K562 (cell line): Measurements from ENCODE around the gene ACE. TPM values are rescaled to one million over a fixed set of nuclear protein-coding genes. Genes with fewer than 3 reads are reported as not detected.

ENCODE experiments used
- DIDO1 ChIP-seq: fragments of 450-650 bp; IDR thresholded peaks from 2 replicates; pipeline ENCODE4 v1.6.1; 2016; ENCODE audit warnings: low read depth, missing biosample characterization, missing genetic modification characterization
- EGR1 ChIP-seq: fragments of 450-650 bp; conservative IDR thresholded peaks from 2 replicates; pipeline ENCODE4 v1.6.1; 2017; ENCODE audit warnings: mild to moderate bottlenecking
- GATA2 ChIP-seq: sonication (generic); formaldehyde crosslinking; IDR thresholded peaks from 2 replicates; pipeline ENCODE4 v1.4.0; 2020; ENCODE audit warnings: mild to moderate bottlenecking, missing genetic modification reagents
- L3MBTL2 ChIP-seq: fragments of 450-650 bp; IDR thresholded peaks from 2 replicates; pipeline ENCODE4 v1.6.1; 2016; ENCODE audit warnings: mild to moderate bottlenecking, moderate library complexity
- MEIS2 ChIP-seq: fragments of 450-650 bp; IDR thresholded peaks from 2 replicates; pipeline ENCODE4 v1.6.1; 2014; ENCODE audit warnings: mild to moderate bottlenecking; ENCODE audit not compliant: partially characterized antibody
- NONO ChIP-seq, 2 experiments: fragments of 200-400 bp in 1 of 2; fragments of 450-650 bp in 1 of 2; formaldehyde crosslinking in 1 of 2; IDR thresholded peaks; 2 replicates each; pipeline ENCODE4 v1.6.1; 2017; ENCODE audit warnings: low read depth in 2 of 2, mild to moderate bottlenecking in 2 of 2, moderate library complexity in 2 of 2, low read length in 1 of 2
- PCBP1 ChIP-seq: fragments of 200-400 bp; formaldehyde crosslinking; IDR thresholded peaks from 2 replicates; pipeline ENCODE4 v1.6.1; 2018; ENCODE audit warnings: mild to moderate bottlenecking, low read depth, low read length; ENCODE audit not compliant: poor library complexity, severe bottlenecking
- PHTF2 ChIP-seq: fragments of 250-450 bp; sonication (Bioruptor Pico); IDR thresholded peaks from 2 replicates; pipeline ENCODE4 v1.5.0; 2021; ENCODE audit warnings: mild to moderate bottlenecking
- SAP30 ChIP-seq: fragments of 200-600 bp; sonication (generic); IDR thresholded peaks from 2 replicates; pipeline ENCODE4 v1.6.1; 2012; ENCODE audit warnings: borderline replicate concordance, low read depth, mild to moderate bottlenecking, moderate library complexity, low read length, control low read depth, inconsistent platforms; ENCODE audit not compliant: insufficient read depth, poor library complexity, severe bottlenecking
- SFPQ ChIP-seq: fragments of 200-400 bp; formaldehyde crosslinking; IDR thresholded peaks from 2 replicates; pipeline ENCODE4 v1.6.1; 2017; ENCODE audit warnings: mild to moderate bottlenecking, low read depth, low read length, moderate library complexity
- SIRT6 ChIP-seq: IDR thresholded peaks from one replicate; pipeline ENCODE4 v1.6.1; 2012; ENCODE audit warnings: low read depth, mild to moderate bottlenecking, control low read depth, inconsistent platforms, low read length, moderate library complexity
- SMARCA4 ChIP-seq: fragments of 450-650 bp; IDR thresholded peaks from 2 replicates; pipeline ENCODE4 v1.6.1; 2016
- SMARCB1 ChIP-seq: IDR thresholded peaks from 2 replicates; pipeline ENCODE4 v1.6.1; 2011; ENCODE audit warnings: improper control_type of control experiment, low read depth; ENCODE audit not compliant: insufficient read length
- SP1 ChIP-seq: sonication (generic); formaldehyde crosslinking; IDR thresholded peaks from 2 replicates; pipeline ENCODE4 v1.8.1; 2022; ENCODE audit warnings: mild to moderate bottlenecking, missing genetic modification reagents
- ZC3H4 ChIP-seq: sonication (generic); formaldehyde crosslinking; IDR thresholded peaks from 2 replicates; pipeline ENCODE4 v1.9.0; 2021; ENCODE audit warnings: missing genetic modification reagents, borderline replicate concordance
- ZNF175 ChIP-seq: fragments of 200-800 bp; sonication (Bioruptor generic); IDR thresholded peaks from 2 replicates; pipeline ENCODE4 v1.6.1; 2016; ENCODE audit warnings: low read depth, mild to moderate bottlenecking, missing genetic modification characterization, missing compliant biosample characterization
- ZNF224 ChIP-seq: sonication (generic); formaldehyde crosslinking; IDR thresholded peaks from 2 replicates; pipeline ENCODE4 v1.8.0; 2022; ENCODE audit warnings: mild to moderate bottlenecking, missing genetic modification reagents
- ZNF274 ChIP-seq: IDR thresholded peaks from 2 replicates; pipeline ENCODE4 v1.6.1; 2011; ENCODE audit warnings: low read depth, mild to moderate bottlenecking, low read length, moderate library complexity, borderline replicate concordance
- ZNF3 ChIP-seq: fragments of 250-450 bp; sonication (Bioruptor Pico); IDR thresholded peaks from 2 replicates; pipeline ENCODE4 v1.5.0; 2021; ENCODE audit warnings: mild to moderate bottlenecking, moderate library complexity
- ZNF398 ChIP-seq: fragments of 250-450 bp; sonication (Bioruptor Pico); IDR thresholded peaks from 2 replicates; pipeline ENCODE4 v1.8.0; 2021; ENCODE audit warnings: moderate library complexity, mild to moderate bottlenecking, inconsistent platforms
- ZNF780A ChIP-seq: fragments of 250-450 bp; sonication (Bioruptor Pico); IDR thresholded peaks from 2 replicates; pipeline ENCODE4 v1.5.0; 2021; ENCODE audit warnings: mild to moderate bottlenecking
- ZNF79 ChIP-seq: fragments of 250-450 bp; sonication (Bioruptor Pico); IDR thresholded peaks from 2 replicates; pipeline ENCODE4 v1.4.0; 2020; ENCODE audit warnings: low read depth, mild to moderate bottlenecking, moderate library complexity
- polyA plus RNA-seq, 8 experiments: library from polyadenylated mRNA; depleted of rRNA in 4 of 8; stranded (reverse) in 5 of 8; unstranded in 3 of 8; fragments of >200 nt; fragmentation: Nextera tagmentation in 2 of 8; fragmentation: Illumina TruSeq in 1 of 8; extraction: Ambion mirVana in 2 of 8; extraction: Trizol in 1 of 8; gene quantifications; 2 replicates each; pipeline versions ENCODE4 v1.2.1 to v1.2.3, GENCODE V29; 2011 to 2014; ENCODE audit warnings: inconsistent platforms in 1 of 8, missing spikeins in 1 of 8
- total RNA-seq, 7 experiments: library from RNA; depleted of rRNA in 6 of 7; stranded (reverse); fragments of >200 nt in 6 of 7; fragmentation: Illumina TruSeq in 2 of 7; extraction: Trizol in 2 of 7; gene quantifications; 2 replicates each; pipeline versions ENCODE4 v1.2.1 to v1.2.3, GENCODE V29; 2011 to 2021; ENCODE audit warnings: low replicate concordance in 1 of 7

ACE gene
- total and polyA plus RNA-seq, 9 of the 15 experiments (the other 6 are each of a cell fraction or from before 2014, with no cell fraction given): 0.07 to 2.5 (median 0.47) TPM; not detected in 1

- TF ChIP-seq PHTF2 (CRISPR knock-in tag) (no peak), ZNF274 (no peak), ZNF3 (CRISPR knock-in tag) (no peak), SAP30 (no peak), MEIS2 (no peak), GATA2 (CRISPR knock-in tag) (no peak), DIDO1 (tag) (no peak), EGR1 (peak; percentile 56), ZNF780A (CRISPR knock-in tag) (no peak), SFPQ (no peak), PCBP1 (peak; percentile 32), ZC3H4 (CRISPR knock-in tag) (no peak), SIRT6 (no peak), SMARCB1 (no peak), ZNF79 (CRISPR knock-in tag) (no peak), SP1 (no peak), ZNF224 (no peak), L3MBTL2 (peak; percentile 73; the same call in 1 of the 2 replicates), NONO (IDR thresholded peaks at IDR 0.05; ENCODE audit: low read depth in 2 of 2, low read length in 1 of 2) (no peak), ZNF398 (no peak), SMARCA4 (no peak), ZNF175 (CRISPR knock-in tag) (no peak)
Measured at GRCh38 chr17:63437287-63438091, 39.4 kb upstream of the ACE start (continued).
